GM12878 (cell line): ENCODE measurements around the gene DDX39B. TPM values are rescaled to one million over a fixed set of nuclear protein-coding genes. Genes with fewer than 3 reads are reported as not detected.
A peak's percentile ranks its signal among the peaks of the same experiment; 100 is the strongest.

Experiments
- ATAC-seq: fragments of 200-7000 bp; cut with Tn5 transposase; 3 replicates; pipeline ENCODE4 v1.9.1; 2020; ENCODE audit warnings: mild to moderate bottlenecking, moderate library complexity
- BruUV-seq: library from RNA; stranded (reverse); fragments of 400-500 nt; replicated peaks from 2 replicates; lab custom pipeline; 2021; lab: Mats Ljungman, UMichigan
- CTCF ChIA-PET: fragments of 300-600 bp; sonication (Branson Sonifier 250); formaldehyde crosslinking; extraction: SDS; loops from one replicate; lab custom pipeline; 2021; ENCODE audit warnings: inconsistent platforms; lab: Yijun Ruan, JAX
- POLR2A ChIA-PET: fragments of 350-600 bp; formaldehyde crosslinking; extraction: SDS; loops from one replicate; lab custom pipeline; 2021; ENCODE audit warnings: inconsistent platforms; lab: Charles Lee
- RAD21 ChIA-PET: fragments of 300-600 bp; sonication (Branson Sonifier 250); formaldehyde crosslinking; loops from one replicate; lab custom pipeline; 2023; ENCODE audit warnings: antibody characterized with exemption; ENCODE audit not compliant: unreplicated experiment; lab: Charles Lee
- SMC1A ChIA-PET: fragments of 300-600 bp; sonication (Branson Sonifier 250); formaldehyde crosslinking; loops from one replicate; lab custom pipeline; 2023; ENCODE audit not compliant: unreplicated experiment, uncharacterized antibody; lab: Charles Lee
- DNase-seq: peaks from one replicate; pipeline ENCODE4 v3.0.0-alpha.2; 2011; ENCODE audit warnings: low read depth, low spot score
- FAIRE-seq: peaks from 3 replicates; lab custom pipeline; 2011; peaks lifted over from hg19 to GRCh38; lab: Jason Lieb, UNC
- H2AFZ ChIP-seq: 2 replicates; pipeline ENCODE4 v1.6.0; 2011; ENCODE audit warnings: low read depth, low read length, control low read depth; ENCODE audit not compliant: control insufficient read depth
- H3K27ac ChIP-seq: 2 replicates; pipeline ENCODE4 v1.5.1; 2011; ENCODE audit warnings: control low read depth; ENCODE audit not compliant: control insufficient read depth, insufficient read depth
- H3K27me3 ChIP-seq, 2 experiments: replicated peaks in 1 of 2; 2 replicates each; pipeline versions ENCODE4 v1.6.0 to v1.6.1; 2011; ENCODE audit warnings: low read length in 1 of 2; ENCODE audit not compliant: control insufficient read depth in 2 of 2, insufficient read depth in 2 of 2
- H3K36me3 ChIP-seq, 2 experiments: 2 replicates each; pipeline ENCODE4 v1.5.1; 2011; ENCODE audit warnings: low read length in 1 of 2; ENCODE audit not compliant: control insufficient read depth in 2 of 2, insufficient read depth in 2 of 2
- H3K4me1 ChIP-seq: 2 replicates; pipeline ENCODE4 v1.6.1; 2011; ENCODE audit warnings: mild to moderate bottlenecking, low read length, moderate library complexity, mixed read lengths; ENCODE audit not compliant: control insufficient read depth, insufficient read depth
- H3K4me2 ChIP-seq: 2 replicates; pipeline ENCODE4 v1.6.0; 2011; ENCODE audit warnings: control low read depth; ENCODE audit not compliant: control insufficient read depth, insufficient read depth
- H3K4me3 ChIP-seq: fragments of 200-600 bp; sonication (generic); 2 replicates; pipeline ENCODE4 v1.5.1; 2016
- H3K79me2 ChIP-seq: 2 replicates; pipeline ENCODE4 v1.6.0; 2011; ENCODE audit warnings: low read length; ENCODE audit not compliant: control insufficient read depth, insufficient read depth
- H3K9ac ChIP-seq: 2 replicates; pipeline ENCODE4 v1.8.0; 2011; ENCODE audit warnings: low read length, control low read depth, mixed read lengths; ENCODE audit not compliant: control insufficient read depth, insufficient read depth
- H3K9me3 ChIP-seq: replicated peaks from 3 replicates; pipeline ENCODE4 v1.5.1; 2011; ENCODE audit warnings: mild to moderate bottlenecking, low read length; ENCODE audit not compliant: control insufficient read depth, insufficient read depth
- H4K20me1 ChIP-seq: 2 replicates; pipeline ENCODE4 v1.6.0; 2011; ENCODE audit not compliant: control insufficient read depth, insufficient read depth
- CBFB ChIP-seq: IDR thresholded peaks from 2 replicates; pipeline ENCODE4 v1.6.1; 2016; ENCODE audit warnings: antibody characterized with exemption, low read depth
- DPF2 ChIP-seq: fragments of 450-650 bp; IDR thresholded peaks from 2 replicates; pipeline ENCODE4 v1.6.1; 2017; ENCODE audit warnings: mild to moderate bottlenecking
- E2F4 ChIP-seq: IDR thresholded peaks from 2 replicates; pipeline ENCODE4 v1.6.1; 2012; ENCODE audit warnings: low read depth, low read length, improper control_type of control experiment
- MEF2A ChIP-seq: IDR thresholded peaks from 2 replicates; pipeline ENCODE4 v1.6.1; 2011; ENCODE audit warnings: low read depth, mild to moderate bottlenecking, low read length, moderate library complexity; ENCODE audit not compliant: insufficient read depth
- NBN ChIP-seq: fragments of 450-650 bp; IDR thresholded peaks from 2 replicates; pipeline ENCODE4 v1.6.1; 2016
- NFYA ChIP-seq: IDR thresholded peaks from 2 replicates; pipeline ENCODE4 v1.6.1; 2011; ENCODE audit warnings: low read depth, mild to moderate bottlenecking, low read length, improper control_type of control experiment, borderline replicate concordance
- NR2C1 ChIP-seq: fragments of 450-650 bp; IDR thresholded peaks from 2 replicates; pipeline ENCODE4 v1.6.1; 2017; ENCODE audit warnings: antibody characterized with exemption, mild to moderate bottlenecking, moderate library complexity
- NR2F1 ChIP-seq: fragments of 450-650 bp; conservative IDR thresholded peaks from 2 replicates; pipeline ENCODE4 v1.6.1; 2017; ENCODE audit warnings: mild to moderate bottlenecking
- PAX8 ChIP-seq: fragments of 450-650 bp; IDR thresholded peaks from 2 replicates; pipeline ENCODE4 v1.6.1; 2017; ENCODE audit warnings: mild to moderate bottlenecking, moderate library complexity
- POU2F2 ChIP-seq: IDR thresholded peaks from 3 replicates; pipeline ENCODE4 v1.6.1; 2011; ENCODE audit warnings: low read depth, mild to moderate bottlenecking, low read length, borderline replicate concordance
- RBBP5 ChIP-seq: fragments of 200-600 bp; sonication (generic); conservative IDR thresholded peaks from 2 replicates; pipeline ENCODE4 v1.6.1; 2016
- RCOR1 ChIP-seq: conservative IDR thresholded peaks from 2 replicates; pipeline ENCODE4 v1.6.1; 2012; ENCODE audit warnings: low read depth, low read length, improper control_type of control experiment
- SMARCA5 ChIP-seq: fragments of 450-650 bp; IDR thresholded peaks from 2 replicates; pipeline ENCODE4 v1.6.1; 2017; ENCODE audit warnings: mild to moderate bottlenecking
- TAF1 ChIP-seq: IDR thresholded peaks from 2 replicates; pipeline ENCODE4 v1.6.1; 2011; ENCODE audit warnings: mild to moderate bottlenecking, low read depth, low read length, borderline replicate concordance
- YY1 ChIP-seq: IDR thresholded peaks from 2 replicates; pipeline ENCODE4 v1.6.1; 2011; ENCODE audit warnings: low read depth, mild to moderate bottlenecking, low read length
- ZNF622 ChIP-seq: fragments of 450-650 bp; IDR thresholded peaks from 2 replicates; pipeline ENCODE4 v1.6.1; 2017; ENCODE audit warnings: mild to moderate bottlenecking, inconsistent platforms
- WGBS: methylation state at CpG from one replicate; pipeline ENCODE4 v1.1.6; 2016; ENCODE audit warnings: low lambda C conversion rate; ENCODE audit not compliant: insufficient replicate concordance, insufficient coverage; ENCODE audit errors: missing lambda C conversion rate; 5-methylcytosine and 5-hydroxymethylcytosine counted together
- in situ Hi-C: fragments of 300-500 bp; cut with MboI; formaldehyde crosslinking; loops from 9 replicates; pipeline ENCODE4 v1.14.3; 2018; ENCODE audit warnings: mixed read lengths
- intact Hi-C: fragments of 100-400 bp; cut with micrococcal nuclease; formaldehyde crosslinking; loops from one replicate; pipeline ENCODE4 v1.14.2; 2022; ENCODE audit not compliant: unreplicated experiment
- polyA plus RNA-seq, 11 experiments: library from polyadenylated mRNA; depleted of rRNA in 4 of 11; unstranded in 6 of 11; stranded (reverse) in 5 of 11; fragments of >200 nt; fragmentation: Nextera tagmentation in 4 of 11; fragmentation: Illumina TruSeq in 1 of 11; extraction: Ambion mirVana in 4 of 11; extraction: Trizol in 1 of 11; gene quantifications; 1 replicate in 1 of 11; 2 replicates in 10 of 11; pipeline versions ENCODE4 v1.2.1 to v1.2.3, GENCODE V29; 2011 to 2016; ENCODE audit warnings: inconsistent platforms in 2 of 11, missing spikeins in 2 of 11, low read depth in 1 of 11
- total RNA-seq, 4 experiments: library from RNA; depleted of rRNA in 3 of 4; stranded (reverse); fragments of >200 nt in 3 of 4; fragmentation: Illumina TruSeq in 1 of 4; extraction: Trizol in 1 of 4; gene quantifications; 2 replicates each; pipeline versions ENCODE4 v1.2.1 to v1.2.3, GENCODE V29; 2013 to 2021
- TF ChIP-seq, protein P1 (sequence below): fragments of 450-650 bp; IDR thresholded peaks from 2 replicates; pipeline ENCODE4 v1.6.1; 2017; ENCODE audit warnings: antibody characterized with exemption, mild to moderate bottlenecking, moderate library complexity
- TF ChIP-seq, protein P2 (sequence below): IDR thresholded peaks from 2 replicates; pipeline ENCODE4 v1.6.1; 2011; ENCODE audit warnings: low read depth, low read length, improper control_type of control experiment, borderline replicate concordance
- TF ChIP-seq, protein P3 (sequence below): fragments of 450-650 bp; IDR thresholded peaks from 2 replicates; pipeline ENCODE4 v1.6.1; 2018; ENCODE audit warnings: borderline replicate concordance, mild to moderate bottlenecking; ENCODE audit not compliant: partially characterized antibody

Gene DDX39B
- total and polyA plus RNA-seq, 10 of the 15 experiments (the other 5 are each of a cell fraction or from before 2014, with no cell fraction given), result 271 to 661 (median 330) TPM

GRCh38 chr6:31498748-31499147 lies 43.1 kb downstream of the DDX39B start:
- Histone ChIP-seq H3K4me2 (peak overlapping the region; percentile 69; the same call in 1 of the 2 replicates), H4K20me1 (no peaks in the 10 kb centered on the region), H2AFZ (no peak overlapping the region), H3K4me3 (peak overlapping the region; percentile 65), H3K36me3 (no peaks in the 10 kb centered on the region), H3K79me2 (peaks cover 92% of the 10 kb centered on the region)
- ChIA-PET POLR2A (interaction anchor here (0.6 to 1.2 kb wide), 2 partner anchors 10 to 99 kb away, joined by 4 to 6 read pairs; no protein-coding TSS in a partner anchor), SMC1A (interaction anchor here (0.9 kb wide), 1 partner anchor 99 kb away, joined by 3 read pairs; no protein-coding TSS in a partner anchor), RAD21 (interaction anchor here (5.7 kb wide), 1 partner anchor 42 kb away, joined by 72 read pairs; the partner anchor contains the start of gene DDX39B)
- WGBS, result 39% methylated on average over 21 of the region's 21 CpGs
- intact Hi-C loops, result loop anchor here (5.0 kb wide), 1 partner anchor 119 kb away; the partner anchor contains the start of gene AIF1
- FAIRE-seq, result no peak
- DNase-seq, result no peak
- BruUV-seq, result no TSS peak
- TF ChIP-seq RCOR1 (no peak), ZNF622 (no peak), NBN (no peak), PAX8 (no peak), YY1 (no peak), TAF1 (no peak), SMARCA5 (no peak), DPF2 (no peak), NFYA (no peak), MEF2A (no peak), E2F4 (no peak), POU2F2 (no peak), CBFB (no peak), RBBP5 (no peak), NR2F1 (no peak), NR2C1 (no peak)
- TF ChIP-seq, protein P1, sequence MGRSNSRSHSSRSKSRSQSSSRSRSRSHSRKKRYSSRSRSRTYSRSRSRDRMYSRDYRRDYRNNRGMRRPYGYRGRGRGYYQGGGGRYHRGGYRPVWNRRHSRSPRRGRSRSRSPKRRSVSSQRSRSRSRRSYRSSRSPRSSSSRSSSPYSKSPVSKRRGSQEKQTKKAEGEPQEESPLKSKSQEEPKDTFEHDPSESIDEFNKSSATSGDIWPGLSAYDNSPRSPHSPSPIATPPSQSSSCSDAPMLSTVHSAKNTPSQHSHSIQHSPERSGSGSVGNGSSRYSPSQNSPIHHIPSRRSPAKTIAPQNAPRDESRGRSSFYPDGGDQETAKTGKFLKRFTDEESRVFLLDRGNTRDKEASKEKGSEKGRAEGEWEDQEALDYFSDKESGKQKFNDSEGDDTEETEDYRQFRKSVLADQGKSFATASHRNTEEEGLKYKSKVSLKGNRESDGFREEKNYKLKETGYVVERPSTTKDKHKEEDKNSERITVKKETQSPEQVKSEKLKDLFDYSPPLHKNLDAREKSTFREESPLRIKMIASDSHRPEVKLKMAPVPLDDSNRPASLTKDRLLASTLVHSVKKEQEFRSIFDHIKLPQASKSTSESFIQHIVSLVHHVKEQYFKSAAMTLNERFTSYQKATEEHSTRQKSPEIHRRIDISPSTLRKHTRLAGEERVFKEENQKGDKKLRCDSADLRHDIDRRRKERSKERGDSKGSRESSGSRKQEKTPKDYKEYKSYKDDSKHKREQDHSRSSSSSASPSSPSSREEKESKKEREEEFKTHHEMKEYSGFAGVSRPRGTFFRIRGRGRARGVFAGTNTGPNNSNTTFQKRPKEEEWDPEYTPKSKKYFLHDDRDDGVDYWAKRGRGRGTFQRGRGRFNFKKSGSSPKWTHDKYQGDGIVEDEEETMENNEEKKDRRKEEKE, result no peak
- TF ChIP-seq, protein P2, sequence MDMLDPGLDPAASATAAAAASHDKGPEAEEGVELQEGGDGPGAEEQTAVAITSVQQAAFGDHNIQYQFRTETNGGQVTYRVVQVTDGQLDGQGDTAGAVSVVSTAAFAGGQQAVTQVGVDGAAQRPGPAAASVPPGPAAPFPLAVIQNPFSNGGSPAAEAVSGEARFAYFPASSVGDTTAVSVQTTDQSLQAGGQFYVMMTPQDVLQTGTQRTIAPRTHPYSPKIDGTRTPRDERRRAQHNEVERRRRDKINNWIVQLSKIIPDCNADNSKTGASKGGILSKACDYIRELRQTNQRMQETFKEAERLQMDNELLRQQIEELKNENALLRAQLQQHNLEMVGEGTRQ, result no peak
- TF ChIP-seq, protein P3, sequence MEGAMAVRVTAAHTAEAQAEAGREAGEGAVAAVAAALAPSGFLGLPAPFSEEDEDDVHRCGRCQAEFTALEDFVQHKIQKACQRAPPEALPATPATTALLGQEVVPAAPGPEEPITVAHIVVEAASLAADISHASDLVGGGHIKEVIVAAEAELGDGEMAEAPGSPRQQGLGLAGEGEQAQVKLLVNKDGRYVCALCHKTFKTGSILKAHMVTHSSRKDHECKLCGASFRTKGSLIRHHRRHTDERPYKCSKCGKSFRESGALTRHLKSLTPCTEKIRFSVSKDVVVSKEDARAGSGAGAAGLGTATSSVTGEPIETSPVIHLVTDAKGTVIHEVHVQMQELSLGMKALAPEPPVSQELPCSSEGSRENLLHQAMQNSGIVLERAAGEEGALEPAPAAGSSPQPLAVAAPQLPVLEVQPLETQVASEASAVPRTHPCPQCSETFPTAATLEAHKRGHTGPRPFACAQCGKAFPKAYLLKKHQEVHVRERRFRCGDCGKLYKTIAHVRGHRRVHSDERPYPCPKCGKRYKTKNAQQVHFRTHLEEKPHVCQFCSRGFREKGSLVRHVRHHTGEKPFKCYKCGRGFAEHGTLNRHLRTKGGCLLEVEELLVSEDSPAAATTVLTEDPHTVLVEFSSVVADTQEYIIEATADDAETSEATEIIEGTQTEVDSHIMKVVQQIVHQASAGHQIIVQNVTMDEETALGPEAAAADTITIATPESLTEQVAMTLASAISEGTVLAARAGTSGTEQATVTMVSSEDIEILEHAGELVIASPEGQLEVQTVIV, result no peak
- TF ChIP-seq, all 136 proteins: peak for 0
- in situ Hi-C loops, result no loop called here
- Histone ChIP-seq H3K27ac (no peak overlapping the region), H3K27me3 (no peaks in the 10 kb centered on the region), H3K4me1 (0 out of 2 replicates have a peak, but pooled peaks cover 2% of the 10 kb centered on the region), H3K9ac (peak overlapping the region; percentile 28; the same call in 1 of the 2 replicates), H3K9me3 (no peaks in the 10 kb centered on the region)
- ATAC-seq, result no peak
- CTCF ChIA-PET, result interaction anchor here (0.5 to 7.0 kb wide), 2 partner anchors 42 to 190 kb away, joined by 3 to 100 read pairs; partner anchors contain the start of gene DDX39B
